AG09319 (cell line): ENCODE results near the gene KLHDC9.

Experiments
- DNase-seq: peaks from one replicate; pipeline ENCODE4 v3.0.0-alpha.2; 2010; ENCODE audit warnings: low read depth; ENCODE audit errors: extremely low read depth
- TF ChIP-seq, protein P1 (sequence below): IDR thresholded peaks from 2 replicates; pipeline ENCODE4 v1.5.1; 2011; ENCODE audit warnings: low read depth, mild to moderate bottlenecking, inconsistent platforms, low read length, moderate library complexity

Gene KLHDC9

DNA sequence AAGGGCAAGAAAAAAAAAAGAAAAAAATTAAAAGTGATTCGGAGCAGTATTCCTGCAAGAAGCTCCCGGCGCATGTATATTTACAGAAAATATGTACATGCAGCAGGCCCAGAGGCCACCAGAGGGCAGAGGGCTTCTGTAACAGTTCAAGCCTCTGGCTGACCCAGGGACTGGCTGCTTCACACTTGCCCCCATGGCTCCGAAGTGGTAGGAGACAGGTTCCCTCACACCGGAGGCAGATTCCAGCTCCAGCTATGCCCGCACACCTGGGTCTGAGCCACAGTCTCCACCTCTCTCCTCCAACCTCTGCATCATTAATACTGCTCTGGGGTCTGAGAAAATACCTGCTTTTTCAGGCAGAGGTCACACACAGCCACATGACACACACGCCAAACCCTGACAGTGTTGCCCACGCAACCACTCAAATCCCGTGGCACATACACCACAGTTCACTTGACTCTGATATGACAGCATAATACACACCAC, 26.2 kb upstream of the KLHDC9 start:
- peak; percentile 14 for DNase-seq
- TF ChIP-seq, protein P1, sequence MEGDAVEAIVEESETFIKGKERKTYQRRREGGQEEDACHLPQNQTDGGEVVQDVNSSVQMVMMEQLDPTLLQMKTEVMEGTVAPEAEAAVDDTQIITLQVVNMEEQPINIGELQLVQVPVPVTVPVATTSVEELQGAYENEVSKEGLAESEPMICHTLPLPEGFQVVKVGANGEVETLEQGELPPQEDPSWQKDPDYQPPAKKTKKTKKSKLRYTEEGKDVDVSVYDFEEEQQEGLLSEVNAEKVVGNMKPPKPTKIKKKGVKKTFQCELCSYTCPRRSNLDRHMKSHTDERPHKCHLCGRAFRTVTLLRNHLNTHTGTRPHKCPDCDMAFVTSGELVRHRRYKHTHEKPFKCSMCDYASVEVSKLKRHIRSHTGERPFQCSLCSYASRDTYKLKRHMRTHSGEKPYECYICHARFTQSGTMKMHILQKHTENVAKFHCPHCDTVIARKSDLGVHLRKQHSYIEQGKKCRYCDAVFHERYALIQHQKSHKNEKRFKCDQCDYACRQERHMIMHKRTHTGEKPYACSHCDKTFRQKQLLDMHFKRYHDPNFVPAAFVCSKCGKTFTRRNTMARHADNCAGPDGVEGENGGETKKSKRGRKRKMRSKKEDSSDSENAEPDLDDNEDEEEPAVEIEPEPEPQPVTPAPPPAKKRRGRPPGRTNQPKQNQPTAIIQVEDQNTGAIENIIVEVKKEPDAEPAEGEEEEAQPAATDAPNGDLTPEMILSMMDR = peak; percentile 60

DNA sequence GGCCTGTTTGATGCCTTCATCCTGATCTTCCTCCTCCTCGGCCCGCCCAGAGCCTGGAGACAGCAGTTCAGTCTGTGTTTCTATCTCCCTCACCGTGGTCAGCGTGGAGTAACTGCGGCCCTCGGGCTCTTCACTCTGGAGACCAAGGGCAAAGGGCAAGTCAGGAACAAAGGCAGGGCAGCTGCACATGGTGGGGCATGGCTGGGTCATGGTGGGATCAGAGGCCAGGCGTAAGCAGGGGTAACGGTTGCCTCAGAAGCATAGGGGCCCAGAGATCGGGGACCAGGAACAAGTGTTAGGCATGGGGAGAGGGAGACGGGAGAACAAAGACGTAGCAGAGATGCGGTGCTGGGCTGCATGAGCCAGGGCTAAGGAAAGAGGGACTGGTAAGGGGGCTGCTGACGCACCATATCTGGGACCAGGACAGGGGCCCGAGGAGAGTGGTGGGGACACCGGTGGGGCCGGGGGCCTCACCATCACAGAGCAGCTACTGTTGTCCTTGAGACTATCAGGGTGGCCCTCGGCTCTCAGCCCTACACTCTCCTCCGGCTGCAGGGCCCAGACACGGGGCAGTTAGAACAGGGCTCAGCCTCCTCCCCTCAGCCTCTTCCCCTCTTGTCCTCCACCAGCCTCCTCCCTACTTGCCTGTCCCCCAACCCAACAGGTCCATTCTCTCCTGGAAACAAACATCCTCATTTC, 25.3 kb upstream of the KLHDC9 start:
- DNase-seq = no peak
- TF ChIP-seq, protein P1 = no peak

DNA sequence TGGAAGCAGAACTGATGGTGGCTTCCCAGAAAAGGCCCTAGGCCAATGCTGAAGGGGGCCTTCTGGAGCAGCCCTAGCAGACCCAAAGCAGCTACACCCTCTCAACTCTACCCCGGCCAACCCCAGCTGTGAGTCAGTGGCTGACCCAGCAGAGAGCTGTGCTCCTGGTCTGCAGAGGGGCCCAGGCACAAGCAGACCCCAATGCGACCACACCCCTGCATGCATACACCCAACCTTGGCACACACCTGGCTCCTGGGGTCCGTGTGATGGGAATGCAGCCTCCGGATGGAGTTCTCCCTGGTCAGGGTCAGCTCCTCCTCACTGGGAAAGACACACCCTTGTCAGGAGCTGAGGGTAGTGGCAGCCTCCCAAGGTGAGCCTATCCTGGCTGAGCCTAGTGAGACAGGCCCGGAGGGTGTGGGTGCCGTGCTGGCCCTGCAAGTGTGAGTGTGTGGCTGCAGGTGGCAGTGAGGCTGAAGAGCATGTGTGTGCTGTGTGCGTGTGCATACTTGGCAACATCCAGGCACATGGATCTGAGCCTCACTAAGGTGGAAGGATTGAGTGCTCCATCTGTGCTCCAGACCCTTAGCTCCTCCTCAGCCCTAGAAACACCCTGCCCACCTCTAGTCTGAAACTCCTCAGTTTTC, 24.6 kb upstream of the KLHDC9 start:
- no peak for DNase-seq
- TF ChIP-seq, protein P1 = no peak

DNA sequence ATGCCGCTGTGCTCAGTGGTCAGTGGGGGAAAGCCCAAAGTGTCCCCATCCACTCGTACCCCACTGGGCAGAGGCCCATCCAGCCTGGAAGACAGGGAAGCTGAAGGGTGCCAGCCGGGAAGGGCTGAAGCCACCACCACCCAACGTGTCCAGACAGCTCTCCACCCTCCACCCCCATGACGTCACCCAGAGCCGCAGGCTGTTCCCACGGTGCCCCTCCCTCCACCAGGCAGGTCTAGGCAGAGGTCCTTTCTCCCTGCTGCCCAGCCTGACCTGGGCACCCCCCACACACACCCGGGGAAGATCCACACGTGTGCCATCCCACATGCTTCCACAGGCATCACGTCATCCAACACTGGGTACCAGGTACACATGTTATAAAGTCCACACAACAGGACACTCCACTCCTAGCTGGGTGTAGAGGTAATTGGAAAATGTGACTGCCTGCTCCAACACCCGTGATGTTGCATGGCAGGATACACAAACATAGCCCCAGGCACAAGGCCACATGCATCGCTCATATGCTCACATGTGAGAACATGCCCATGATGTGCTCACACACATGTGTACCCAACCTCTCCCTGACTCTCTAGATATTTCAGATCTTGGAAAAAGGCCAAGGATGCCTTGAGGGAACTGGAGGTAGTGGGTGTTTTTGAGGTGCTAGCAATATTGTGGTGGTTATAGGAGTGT, 23.3 kb upstream of the KLHDC9 start:
- TF ChIP-seq, protein P1 = no peak
- no peak for DNase-seq

DNA sequence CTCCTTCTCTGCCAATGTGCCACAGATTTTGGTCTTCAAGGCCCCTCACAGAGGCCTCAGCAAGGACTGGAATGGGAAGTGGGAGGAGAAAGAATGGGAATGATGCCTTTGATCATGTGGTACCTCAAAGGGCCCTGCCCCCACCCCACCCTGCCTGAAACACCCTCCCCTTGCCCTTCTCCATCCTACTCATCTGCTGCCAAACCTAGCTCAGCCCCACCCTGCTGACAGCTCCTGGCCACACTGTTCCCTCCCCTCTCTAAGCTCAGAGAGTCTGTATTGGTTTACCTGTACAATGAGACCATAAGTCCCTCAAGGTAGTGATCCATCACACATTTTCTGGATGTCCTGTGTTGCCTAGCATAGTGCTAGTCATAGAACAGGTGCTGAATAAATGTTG, 21.8 kb upstream of the KLHDC9 start:
- TF ChIP-seq, protein P1 = no peak
- no peak for DNase-seq

DNA sequence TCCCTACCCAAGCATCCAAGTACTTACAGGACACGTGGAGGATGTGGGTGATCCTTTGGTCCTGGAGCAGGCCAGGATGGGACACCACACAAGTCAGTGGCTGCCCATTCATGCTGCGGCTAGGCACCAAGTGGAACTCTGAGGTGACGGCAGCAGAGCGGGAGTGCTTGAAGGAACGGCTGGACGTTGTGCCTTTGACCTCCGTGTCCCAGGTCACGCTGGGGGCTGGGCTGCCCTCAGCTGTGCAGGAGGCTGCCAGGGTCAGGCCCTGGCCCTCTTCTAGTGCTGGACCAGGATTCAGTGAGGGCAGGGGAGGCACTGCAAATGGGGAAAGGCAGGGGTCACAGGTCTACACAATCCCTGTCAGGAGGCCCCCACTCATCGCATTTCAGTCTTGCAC, 20.7 kb upstream of the KLHDC9 start:
- TF ChIP-seq, protein P1 = no peak
- DNase-seq = no peak

DNA sequence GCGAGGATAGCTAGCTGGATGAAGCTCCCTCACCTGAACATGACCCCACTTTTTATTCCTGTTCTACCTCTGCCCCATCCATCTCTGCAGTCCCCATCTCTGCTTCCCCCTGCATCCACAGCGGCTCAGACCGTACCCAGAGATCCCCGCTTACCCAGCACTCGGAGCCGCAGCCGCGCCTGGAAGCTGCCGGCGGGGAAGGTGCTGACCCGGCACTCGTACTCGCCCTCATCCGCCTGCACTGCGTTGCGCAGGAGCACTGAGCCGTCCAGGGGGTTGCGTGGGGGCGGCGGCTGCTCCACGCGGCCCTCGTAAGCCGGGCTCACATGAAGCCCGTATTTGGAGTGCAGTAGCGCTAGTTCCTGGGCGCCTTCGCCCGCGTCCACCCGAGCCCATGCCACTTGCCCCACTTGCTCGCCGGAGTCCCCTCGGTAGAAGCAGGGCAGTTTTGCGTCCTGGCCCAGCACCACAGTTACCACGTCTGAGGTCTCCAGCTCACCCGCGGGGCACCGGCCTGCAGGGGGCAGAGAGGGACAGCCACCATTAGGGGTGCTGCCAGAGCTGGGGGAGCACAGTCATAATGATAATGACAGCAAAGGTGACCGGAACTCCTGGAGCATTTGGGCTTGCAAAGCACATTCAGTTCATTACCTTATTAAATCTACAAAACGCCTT, 18.6 kb upstream of the KLHDC9 start:
- TF ChIP-seq, protein P1 = no peak
- no peak for DNase-seq
